NCI-H1436 treated with DMSO at 0.1 percent for 48 hours (cell line): ENCODE data around the gene DLG2.
A peak's percentile ranks its signal among the peaks of the same experiment; 100 is the strongest.

Experiments used
- DNase-seq: peaks from one replicate; lab custom pipeline; 2025; lab: John Stamatoyannopoulos, UW

DLG2 gene

DNA sequence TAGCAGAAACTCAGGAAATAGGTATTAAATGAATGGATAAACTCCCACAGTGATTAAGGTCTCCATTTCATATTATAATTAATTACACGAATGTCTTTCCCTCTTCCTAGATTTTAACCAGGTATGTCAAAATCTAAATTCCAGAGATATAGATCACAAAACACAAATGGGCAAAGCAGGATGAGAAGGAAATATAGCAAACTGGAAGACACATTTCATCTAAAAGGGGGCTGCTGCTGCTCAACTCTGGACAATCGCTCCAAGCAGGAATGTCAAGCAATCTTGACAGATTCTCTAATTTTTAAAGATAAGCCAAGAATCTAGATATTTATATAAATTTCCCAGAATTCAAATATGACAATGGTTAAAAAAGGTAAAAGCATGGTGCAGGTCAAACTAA, 1786.8 kb downstream of the DLG2 start:
- DNase-seq: no peak

- DNase-seq: peak; percentile 7
Measured at GRCh38 chr11:83836883-83837654, 1790.1 kb downstream of the DLG2 start.

GRCh38 chr11:83836065-83836464, 1791.1 kb downstream of the DLG2 start:
- no peak for DNase-seq

GRCh38 chr11:83835423-83835822, 1791.7 kb downstream of the DLG2 start:
- no peak for DNase-seq

GRCh38 chr11:83831929-83832328, 1795.2 kb downstream of the DLG2 start:
- no peak for DNase-seq

- no peak for DNase-seq
Measured at GRCh38 chr11:83827940-83828554, 1799.1 kb downstream of the DLG2 start.

DNA sequence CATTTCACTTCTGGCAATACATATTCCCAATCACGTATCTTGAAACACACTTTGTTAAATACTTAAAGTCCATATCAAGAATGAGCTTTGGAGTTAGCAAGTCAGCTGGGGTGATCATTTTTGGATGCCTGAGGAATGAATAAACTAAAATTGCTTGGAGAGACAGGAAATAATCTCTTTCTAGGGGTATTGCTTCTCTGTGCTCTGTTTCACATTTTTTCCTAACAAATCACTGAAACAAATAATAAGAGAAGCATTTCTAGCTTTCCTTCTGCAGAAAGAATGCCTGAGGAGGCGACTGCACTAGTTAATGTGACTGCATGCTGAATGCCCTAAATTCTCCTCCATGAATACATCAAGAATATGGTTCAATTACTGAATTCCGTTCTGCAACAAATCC, 1799.6 kb downstream of the DLG2 start:
- DNase-seq: no peak

GRCh38 chr11:83826078-83826477, 1801.1 kb downstream of the DLG2 start:
- no peak for DNase-seq

- no peak for DNase-seq
Measured at GRCh38 chr11:83823461-83824025, 1803.6 kb downstream of the DLG2 start.

DNA sequence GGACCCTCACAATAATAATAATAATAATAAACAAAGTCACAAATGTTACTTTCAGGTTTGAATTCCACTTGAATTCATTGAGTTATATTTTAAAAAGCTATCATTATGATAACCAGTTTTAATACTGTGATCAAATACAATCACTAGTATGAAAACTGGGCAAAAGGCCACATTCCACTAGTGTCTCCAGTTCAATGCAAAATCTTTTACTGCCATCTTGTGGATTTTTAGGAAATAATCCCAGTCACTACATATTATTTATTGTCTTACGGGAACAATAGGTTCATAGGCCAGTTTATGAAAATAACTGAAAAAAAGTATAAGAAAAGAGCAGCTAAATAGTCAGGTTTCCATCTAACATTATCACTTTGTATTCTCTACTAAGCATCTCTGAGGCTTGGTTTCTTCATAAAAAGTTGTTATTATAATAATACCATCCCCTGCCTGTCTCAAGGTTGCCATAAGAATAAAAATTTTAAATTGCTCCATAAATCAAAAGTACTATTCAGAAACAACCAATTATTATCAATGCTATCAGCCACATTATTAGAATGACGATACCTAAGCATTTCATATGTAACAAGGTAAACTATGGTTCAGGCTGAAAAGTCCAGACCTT, 1807.1 kb downstream of the DLG2 start:
- DNase-seq: peak; percentile 1

DNA sequence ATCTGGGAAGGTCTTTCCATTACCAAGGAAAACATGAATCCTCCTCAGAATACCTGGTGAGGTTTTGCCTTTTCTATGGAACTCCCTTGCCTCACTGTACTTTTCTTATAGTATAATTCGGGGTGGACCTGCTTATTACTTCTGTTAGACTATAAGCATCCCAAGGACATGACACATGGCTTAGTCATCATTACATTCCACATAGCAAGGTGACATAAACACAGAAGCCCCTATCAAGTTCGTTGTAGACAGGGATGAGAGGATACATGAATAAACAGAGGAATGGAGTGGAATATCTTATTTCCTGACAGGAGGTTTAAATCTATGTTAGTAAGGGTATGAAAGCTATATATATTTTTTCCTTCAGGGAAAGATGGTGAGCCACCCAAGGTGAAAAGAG, 1808.8 kb downstream of the DLG2 start:
- DNase-seq: no peak

- no peak for DNase-seq
Measured at GRCh38 chr11:83816572-83817187, 1810.5 kb downstream of the DLG2 start.

DNA sequence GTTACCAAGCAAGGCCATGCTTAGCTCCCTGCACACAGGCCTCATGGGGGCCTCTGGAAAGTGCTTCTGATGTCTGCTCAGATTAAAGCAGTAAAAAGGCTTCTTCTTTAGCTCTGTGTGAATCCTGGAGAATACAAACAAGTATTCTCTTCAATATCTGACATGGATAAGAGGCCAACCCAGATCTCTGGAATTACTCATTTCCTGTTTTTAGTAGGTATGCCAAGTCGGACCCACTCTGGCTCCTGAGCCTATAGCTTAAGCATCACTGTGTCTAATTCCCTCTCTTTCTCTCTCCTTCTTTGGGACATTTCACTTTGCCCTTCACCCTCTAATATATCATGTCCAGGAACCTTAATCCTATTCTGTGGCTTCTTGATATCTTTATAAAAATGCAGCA, 1811.4 kb downstream of the DLG2 start:
- no peak for DNase-seq

- no peak for DNase-seq
Measured at GRCh38 chr11:83813296-83813695, 1813.8 kb downstream of the DLG2 start.

- DNase-seq: no peak
Measured at GRCh38 chr11:83809274-83809673, 1817.9 kb downstream of the DLG2 start.

GRCh38 chr11:83801799-83802198, 1825.3 kb downstream of the DLG2 start:
- no peak for DNase-seq

DNA sequence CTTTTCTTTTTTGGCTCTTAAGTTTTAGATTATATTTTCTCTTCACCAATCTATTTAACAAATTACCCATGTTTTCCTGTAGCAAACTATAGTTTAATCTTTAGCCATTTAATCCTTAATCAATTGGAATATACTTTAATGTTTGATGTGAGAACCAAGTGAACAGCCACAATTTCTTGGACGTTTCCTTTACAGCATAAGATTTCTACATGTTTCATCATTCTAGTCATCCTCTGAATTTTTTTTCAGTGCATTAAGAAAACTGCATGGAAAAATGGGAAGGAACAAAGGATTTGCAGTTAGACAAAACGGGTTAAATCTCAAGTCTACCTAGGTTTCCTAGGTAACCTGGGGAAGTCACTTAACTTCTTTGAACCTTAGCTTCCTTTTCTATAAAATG, 1833.8 kb downstream of the DLG2 start:
- DNase-seq: no peak

GRCh38 chr11:83791557-83791956, 1835.6 kb downstream of the DLG2 start:
- no peak for DNase-seq

- DNase-seq: no peak
Measured at GRCh38 chr11:83785942-83786341, 1841.2 kb downstream of the DLG2 start.

- DNase-seq: no peak
Measured at GRCh38 chr11:83784419-83784818, 1842.7 kb downstream of the DLG2 start.

GRCh38 chr11:83782329-83782728, 1844.8 kb downstream of the DLG2 start:
- DNase-seq: no peak

DNA sequence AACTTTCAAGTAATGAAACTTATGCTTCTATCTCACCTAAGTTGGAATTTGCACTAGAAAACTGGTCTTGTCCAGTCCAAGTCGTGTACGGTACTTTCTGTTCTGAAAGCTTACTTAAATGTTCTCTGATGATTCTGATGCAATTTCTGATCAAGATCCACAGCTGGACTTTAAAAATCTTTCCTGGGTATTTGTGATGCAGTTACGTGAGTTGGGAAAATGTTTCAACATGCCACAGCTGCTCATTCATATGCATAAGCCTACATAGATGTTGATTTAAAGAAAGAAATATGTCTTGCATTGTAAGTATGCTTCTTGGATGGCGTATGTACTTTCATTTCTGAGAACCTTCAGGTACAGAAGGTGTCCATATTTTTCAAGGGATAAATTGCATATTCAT, 1847.3 kb downstream of the DLG2 start:
- DNase-seq: no peak

- DNase-seq: no peak
Measured at GRCh38 chr11:83778596-83778995, 1848.5 kb downstream of the DLG2 start.
